GM23338 (cell line): ENCODE data around the gene C16orf74.

Source experiments
- CTCF ChIP-seq, 2 experiments: fragments of 200-600 bp in 1 of 2; sonication (generic) in 1 of 2; conservative IDR thresholded peaks; 2 replicates each; pipeline versions ENCODE4 v1.5.1 to v1.6.1; 2016 to 2017; ENCODE audit warnings: antibody characterized with exemption in 2 of 2, low read depth in 2 of 2, mild to moderate bottlenecking in 2 of 2, moderate library complexity in 1 of 2
- POLR2AphosphoS5 ChIP-seq: IDR thresholded peaks from 2 replicates; pipeline ENCODE4 v1.6.1; 2016; ENCODE audit warnings: antibody characterized with exemption, low read depth

DNA sequence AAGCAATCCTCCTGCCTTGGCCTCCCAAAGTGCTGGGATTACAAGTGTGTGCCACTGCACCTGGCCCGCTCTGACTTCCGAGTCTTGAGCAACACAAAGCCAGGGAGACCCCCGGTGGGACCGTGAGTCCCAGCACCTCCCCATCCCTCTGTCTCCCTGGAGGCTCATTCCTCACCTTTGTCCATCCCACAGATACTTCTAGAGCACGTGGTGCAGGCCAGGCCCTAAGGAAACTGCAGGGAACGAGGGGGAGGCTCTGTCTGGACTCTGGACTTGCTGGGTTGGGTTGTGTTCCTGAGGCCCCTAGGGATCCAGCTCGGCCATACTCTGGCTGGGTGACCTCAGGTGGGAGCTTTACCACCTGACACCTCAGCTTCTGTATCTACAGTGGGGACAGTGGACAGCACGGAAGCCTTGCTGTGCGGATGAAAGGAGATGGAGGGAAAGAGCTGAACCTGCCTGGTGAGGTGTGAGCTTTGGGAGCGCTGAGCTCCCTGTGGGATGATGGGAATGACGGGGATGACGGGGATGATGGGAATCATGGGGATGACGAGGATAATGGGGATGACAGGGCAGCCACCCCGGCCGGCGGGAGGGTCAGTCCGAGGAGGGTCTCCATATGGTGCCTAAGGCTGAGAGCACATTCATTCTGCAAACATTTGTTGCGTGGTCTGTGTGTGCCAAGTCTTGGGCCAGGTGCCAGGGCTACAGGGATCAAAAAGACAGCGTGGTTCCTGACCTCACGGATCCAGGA lies 26.6 kb downstream of the C16orf74 start:
- TF ChIP-seq CTCF (conservative IDR thresholded peaks at IDR 0.05; ENCODE audit: low read depth in 2 of 2) (no peak), POLR2AphosphoS5 (no peak)
